Nephron (organoid): ENCODE data around the gene CSTF1.

Experiments used
- H3K27ac Mint-ChIP-seq, 3 experiments: 2 replicates each; pipeline ENCODE4 v1.8.0; 2020; ENCODE audit warnings: mixed read lengths in 3 of 3, mild to moderate bottlenecking in 2 of 3, moderate library complexity in 1 of 3
- H3K27me3 Mint-ChIP-seq: 2 replicates; pipeline ENCODE4 v1.8.0; 2021; ENCODE audit warnings: low read depth, mild to moderate bottlenecking, moderate library complexity, mixed read lengths
- H3K36me3 Mint-ChIP-seq: 2 replicates; pipeline ENCODE4 v1.8.0; 2020; ENCODE audit warnings: low read depth, mixed read lengths
- H3K4me1 Mint-ChIP-seq: 2 replicates; pipeline ENCODE4 v1.8.0; 2020; ENCODE audit warnings: mixed read lengths
- H3K4me3 Mint-ChIP-seq, 3 experiments: 2 replicates each; pipeline ENCODE4 v1.8.0; 2020; ENCODE audit warnings: mild to moderate bottlenecking in 3 of 3, mixed read lengths in 3 of 3, moderate library complexity in 2 of 3
- H3K9me3 Mint-ChIP-seq: 2 replicates; pipeline ENCODE4 v1.8.0; 2020; ENCODE audit warnings: mixed read lengths
- CTCF ChIP-seq, 3 experiments: fragments of 200-600 bp; sonication (generic); IDR thresholded peaks; one replicate each; pipeline ENCODE4 v1.5.0; 2021; ENCODE audit warnings: antibody characterized with exemption in 3 of 3; ENCODE audit not compliant: unreplicated experiment in 3 of 3

The CSTF1 gene

DNA sequence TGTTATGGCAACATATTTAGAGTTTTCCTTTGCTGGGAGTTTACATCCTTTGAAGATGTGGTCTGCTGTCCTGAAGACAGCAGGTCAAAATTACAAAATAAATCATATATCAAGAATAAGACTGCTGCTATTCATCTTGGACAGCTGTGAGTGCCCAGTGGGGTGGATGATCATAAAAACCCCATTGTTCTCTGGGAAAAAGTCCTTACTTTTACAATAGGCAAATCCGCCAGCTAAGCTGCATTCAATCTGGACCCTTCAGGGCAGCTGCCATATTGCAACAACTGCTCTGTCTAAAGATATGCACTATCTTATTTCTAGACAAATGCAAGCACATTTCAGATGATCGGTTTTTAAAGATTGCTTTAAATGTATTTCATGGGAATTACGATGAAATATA is 39.0 kb downstream of the CSTF1 start:
- Mint-ChIP-seq H3K27me3 (no peaks in the 10 kb centered on the region), H3K27ac (peak overlapping the region; percentile 47 to 62 (median 53)), H3K4me1 (peaks cover 71% of the 10 kb centered on the region), H3K36me3 (no peaks in the 10 kb centered on the region), H3K9me3 (no peaks in the 10 kb centered on the region), H3K4me3 (peak overlapping the region in 1 of 3 experiments; percentile 55)
- no peak for TF ChIP-seq CTCF (IDR thresholded peaks at IDR 0.05; ENCODE audit: unreplicated experiment in 3 of 3)

DNA sequence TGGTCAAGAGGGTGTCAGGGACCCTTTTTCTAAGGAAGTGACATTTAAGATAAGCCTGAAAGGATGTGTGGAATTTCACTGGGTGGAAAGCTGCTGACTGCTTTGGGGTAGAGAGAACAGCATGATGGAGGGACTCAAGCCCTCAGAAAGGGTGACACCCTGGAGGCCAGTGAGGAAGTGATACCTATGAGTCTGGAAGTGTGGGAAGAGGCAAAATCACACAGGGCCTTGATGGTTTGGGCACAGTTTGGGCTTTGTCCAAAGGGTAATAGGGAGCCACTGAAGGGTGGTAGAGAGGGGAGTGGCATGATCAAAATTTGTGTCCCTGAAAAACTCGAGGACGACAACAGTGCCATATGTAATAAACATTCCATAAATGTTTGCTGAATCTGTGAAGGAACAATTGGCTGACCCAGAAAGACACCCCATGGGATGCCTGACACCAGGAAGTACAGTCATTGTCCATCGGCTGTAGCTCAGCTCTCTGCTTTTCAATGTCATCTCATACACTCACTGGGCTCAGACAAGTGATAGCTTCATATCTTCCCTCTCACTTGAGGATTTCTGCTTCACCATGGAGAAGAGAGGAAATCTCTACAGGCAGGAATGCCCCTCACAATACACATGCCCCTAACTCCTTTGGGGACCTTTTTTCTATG is 40.9 kb downstream of the CSTF1 start:
- H3K27me3 Mint-ChIP-seq: no peaks in the 10 kb centered on the region
- H3K4me1 Mint-ChIP-seq: peaks cover 72% of the 10 kb centered on the region
- no peak overlapping the region for H3K4me3 Mint-ChIP-seq
- H3K9me3 Mint-ChIP-seq: no peaks in the 10 kb centered on the region
- no peak for TF ChIP-seq CTCF (IDR thresholded peaks at IDR 0.05; ENCODE audit: unreplicated experiment in 3 of 3)
- peak overlapping the region in 2 of 3 experiments; percentile 34 to 58 for H3K27ac Mint-ChIP-seq
- H3K36me3 Mint-ChIP-seq: no peaks in the 10 kb centered on the region

- Mint-ChIP-seq H3K4me3 (peak overlapping the region in 1 of 3 experiments; percentile 16), H3K27ac (peak overlapping the region in 2 of 3 experiments; percentile 34 to 58), H3K36me3 (no peaks in the 10 kb centered on the region)
Measured at GRCh38 chr20:56433880-56434255, 41.4 kb downstream of the CSTF1 start.

GRCh38 chr20:56437196-56437960 is 44.9 kb downstream of the CSTF1 start:
- peaks cover 60% of the 10 kb centered on the region for H3K4me1 Mint-ChIP-seq
- H3K36me3 Mint-ChIP-seq: no peaks in the 10 kb centered on the region
- peak overlapping the region; percentile 48 to 78 (median 53) for H3K27ac Mint-ChIP-seq
- peak overlapping the region in 1 of 3 experiments; percentile 46 for H3K4me3 Mint-ChIP-seq
- H3K9me3 Mint-ChIP-seq: no peaks in the 10 kb centered on the region
- H3K27me3 Mint-ChIP-seq: no peaks in the 10 kb centered on the region
- no peak for TF ChIP-seq CTCF (IDR thresholded peaks at IDR 0.05; ENCODE audit: unreplicated experiment in 3 of 3)

More at GRCh38 chr20:56433880-56434255, 41.4 kb downstream of the CSTF1 start:
- TF ChIP-seq CTCF (IDR thresholded peaks at IDR 0.05; ENCODE audit: unreplicated experiment in 3 of 3): no peak
- H3K27me3 Mint-ChIP-seq: no peaks in the 10 kb centered on the region
- H3K9me3 Mint-ChIP-seq: no peaks in the 10 kb centered on the region
- peaks cover 69% of the 10 kb centered on the region for H3K4me1 Mint-ChIP-seq

DNA sequence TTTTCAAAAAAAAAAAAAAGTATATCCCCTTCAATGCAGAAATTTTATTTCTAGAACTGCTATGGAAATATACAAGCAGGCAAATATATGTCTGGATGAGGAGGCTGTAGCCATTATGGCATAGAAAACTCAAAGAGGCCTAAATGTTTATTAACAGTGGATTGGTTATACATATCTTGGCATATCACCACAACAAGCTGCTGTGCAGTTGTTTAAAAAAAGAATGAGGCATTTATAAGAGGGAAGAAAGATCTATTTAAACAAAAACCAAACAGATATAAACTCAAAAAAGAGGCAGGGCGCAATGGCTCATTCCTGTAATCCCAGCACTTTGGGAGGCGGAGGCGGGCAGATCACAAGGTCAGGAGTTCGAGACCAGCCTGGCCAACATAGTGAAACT is 45.8 kb downstream of the CSTF1 start:
- no peaks in the 10 kb centered on the region for H3K27me3 Mint-ChIP-seq
- no peaks in the 10 kb centered on the region for H3K9me3 Mint-ChIP-seq
- peak overlapping the region in 1 of 3 experiments; percentile 16 for H3K4me3 Mint-ChIP-seq
- H3K36me3 Mint-ChIP-seq: no peaks in the 10 kb centered on the region
- H3K4me1 Mint-ChIP-seq: peaks cover 60% of the 10 kb centered on the region
- H3K27ac Mint-ChIP-seq: peak overlapping the region; percentile 53 to 78 (median 78)
- TF ChIP-seq CTCF (IDR thresholded peaks at IDR 0.05; ENCODE audit: unreplicated experiment in 3 of 3): no peak
